GM23338 (cell line): ENCODE results near the gene KLHL26. TPM values are rescaled to one million over a fixed set of nuclear protein-coding genes. Genes with fewer than 3 reads are reported as not detected.

Experiments
- ATAC-seq: fragments of 200-7000 bp; cut with Tn5 transposase; 3 replicates; pipeline ENCODE4 v1.9.1; 2020
- DNase-seq: peaks from one replicate; pipeline ENCODE4 v3.0.0-alpha.2; 2015; ENCODE audit warnings: low spot score
- H2AFZ ChIP-seq: fragments of 200-600 bp; sonication (generic); 2 replicates; pipeline ENCODE4 v1.8.0; 2016; ENCODE audit warnings: antibody characterized with exemption, mild to moderate bottlenecking, moderate library complexity
- H3F3A ChIP-seq: fragments of 200-600 bp; sonication (generic); replicated peaks from 2 replicates; pipeline ENCODE4 v1.8.0; 2017; ENCODE audit warnings: antibody characterized with exemption, mixed run types, low read depth
- H3K27ac ChIP-seq: fragments of 200-600 bp; sonication (generic); 2 replicates; pipeline ENCODE4 v1.6.1; 2016; ENCODE audit warnings: low read depth
- H3K27me3 ChIP-seq: fragments of 200-600 bp; sonication (generic); 2 replicates; pipeline ENCODE4 v1.8.0; 2016; ENCODE audit warnings: mild to moderate bottlenecking, mixed run types, moderate library complexity; ENCODE audit not compliant: insufficient read depth
- H3K36me3 ChIP-seq: fragments of 200-600 bp; sonication (generic); 2 replicates; pipeline ENCODE4 v1.8.0; 2016; ENCODE audit warnings: mild to moderate bottlenecking; ENCODE audit not compliant: insufficient read depth
- H3K4me1 ChIP-seq: fragments of 200-600 bp; sonication (generic); 2 replicates; pipeline ENCODE4 v1.8.0; 2016; ENCODE audit warnings: mild to moderate bottlenecking, moderate library complexity; ENCODE audit not compliant: insufficient read depth
- H3K4me2 ChIP-seq: fragments of 200-600 bp; sonication (generic); 2 replicates; pipeline ENCODE4 v1.7.1; 2017; ENCODE audit warnings: mixed run types
- H3K4me3 ChIP-seq: fragments of 200-600 bp; sonication (generic); 2 replicates; pipeline ENCODE4 v1.6.1; 2016; ENCODE audit warnings: mixed run types
- H3K79me2 ChIP-seq: fragments of 200-600 bp; sonication (generic); replicated peaks from 2 replicates; pipeline ENCODE4 v1.8.0; 2017; ENCODE audit warnings: mild to moderate bottlenecking; ENCODE audit not compliant: insufficient read depth
- H3K9me2 ChIP-seq: fragments of 200-600 bp; sonication (generic); 2 replicates; pipeline ENCODE4 v1.8.0; 2017; ENCODE audit not compliant: insufficient read depth
- H4K20me1 ChIP-seq: fragments of 200-600 bp; sonication (generic); replicated peaks from 2 replicates; pipeline ENCODE4 v1.8.0; 2017; ENCODE audit warnings: mild to moderate bottlenecking; ENCODE audit not compliant: insufficient read depth
- H3K27ac Mint-ChIP-seq: 2 replicates; pipeline ENCODE4 v1.8.0; 2020; ENCODE audit warnings: inconsistent platforms, mild to moderate bottlenecking, moderate library complexity, mixed read lengths
- H3K27me3 Mint-ChIP-seq: 3 replicates; pipeline ENCODE4 v1.8.0; 2022; ENCODE audit warnings: low read depth, mild to moderate bottlenecking, moderate library complexity, mixed read lengths, inconsistent platforms; ENCODE audit not compliant: insufficient read depth, poor library complexity
- H3K36me3 Mint-ChIP-seq: 3 replicates; pipeline ENCODE4 v1.8.0; 2021; ENCODE audit warnings: low read depth, mild to moderate bottlenecking, inconsistent platforms, moderate library complexity, mixed read lengths
- H3K4me1 Mint-ChIP-seq: 3 replicates; pipeline ENCODE4 v1.8.0; 2020; ENCODE audit warnings: mild to moderate bottlenecking, inconsistent platforms, mixed read lengths
- H3K4me3 Mint-ChIP-seq: 3 replicates; pipeline ENCODE4 v1.8.0; 2021; ENCODE audit warnings: moderate library complexity, mild to moderate bottlenecking, inconsistent platforms, mixed read lengths
- H3K9me3 Mint-ChIP-seq: 3 replicates; pipeline ENCODE4 v1.8.0; 2020; ENCODE audit warnings: moderate library complexity, mild to moderate bottlenecking, inconsistent platforms, mixed read lengths
- CREB1 ChIP-seq: fragments of 250-450 bp; sonication (Bioruptor Pico); IDR thresholded peaks from 2 replicates; pipeline ENCODE4 v1.5.0; 2020; ENCODE audit warnings: low read depth, mild to moderate bottlenecking, moderate library complexity
- ETS1 ChIP-seq: IDR thresholded peaks from 2 replicates; pipeline ENCODE4 v1.6.1; 2016; ENCODE audit warnings: antibody characterized with exemption
- EZH2 ChIP-seq: fragments of 200-600 bp; sonication (generic); IDR thresholded peaks from one replicate; pipeline ENCODE4 v1.8.0; 2017; ENCODE audit warnings: antibody characterized with exemption, mild to moderate bottlenecking, low read depth; ENCODE audit not compliant: unreplicated experiment
- EZH2phosphoT487 ChIP-seq: fragments of 200-600 bp; sonication (generic); IDR thresholded peaks from one replicate; pipeline ENCODE4 v1.8.1; 2018; ENCODE audit warnings: antibody characterized with exemption; ENCODE audit not compliant: unreplicated experiment
- NANOG ChIP-seq: IDR thresholded peaks from 2 replicates; pipeline ENCODE4 v1.6.1; 2016; ENCODE audit warnings: antibody characterized with exemption, borderline replicate concordance
- REST ChIP-seq: IDR thresholded peaks from one replicate; pipeline ENCODE4 v1.6.1; 2018; ENCODE audit warnings: antibody characterized with exemption; ENCODE audit not compliant: unreplicated experiment
- STAT1 ChIP-seq: IDR thresholded peaks from one replicate; pipeline ENCODE4 v1.6.1; 2016; ENCODE audit warnings: antibody characterized with exemption; ENCODE audit not compliant: unreplicated experiment
- ZNF331 ChIP-seq: fragments of 250-450 bp; sonication (Bioruptor Pico); IDR thresholded peaks from 2 replicates; pipeline ENCODE4 v1.5.0; 2020; ENCODE audit warnings: low read depth, mild to moderate bottlenecking, moderate library complexity
- polyA plus RNA-seq: library from polyadenylated mRNA; unstranded; fragments of >200 nt; fragmentation: Nextera tagmentation; extraction: Ambion mirVana; gene quantifications from 2 replicates; pipeline ENCODE4 v1.2.1, GENCODE V29; 2016
- total RNA-seq: library from RNA; depleted of rRNA; stranded (reverse); fragments of >200 nt; shearing (Covaris generic); gene quantifications from 2 replicates; pipeline ENCODE4 v1.2.3, GENCODE V29; 2014

Gene KLHL26
- total and polyA plus RNA-seq, 2 experiments from 2014 or later = 3.6 to 11.2 TPM

- no peak for TF ChIP-seq REST
- TF ChIP-seq STAT1 = no peak
- peak; percentile 76 for TF ChIP-seq CREB1 (CRISPR knock-in tag)
- no peak for TF ChIP-seq EZH2phosphoT487
Measured at GRCh38 chr19:18612772-18613588, 23.8 kb upstream of the KLHL26 start, which contains the start of gene TMEM59L (continued).

GRCh38 chr19:18613589-18614234 lies 23.1 kb upstream of the KLHL26 start:
- Histone ChIP-seq H3K4me3 (peak overlapping the region; percentile 76), H3K9me2 (0 out of 2 replicates have a peak, but pooled peaks cover 6% of the 10 kb centered on the region), H2AFZ (no peak overlapping the region), H3K4me2 (peak overlapping the region; percentile 94), H3K36me3 (no peaks in the 10 kb centered on the region), H3F3A (peaks cover 17% of the 10 kb centered on the region; the same call in 1 of the 2 replicates), H3K27me3 (peaks cover 75% of the 10 kb centered on the region), H3K27ac (no peak overlapping the region), H3K79me2 (no peaks in the 10 kb centered on the region), H3K4me1 (peaks cover 42% of the 10 kb centered on the region), H4K20me1 (no peaks in the 10 kb centered on the region)
- TF ChIP-seq EZH2phosphoT487 (no peak), CREB1 (CRISPR knock-in tag) (no peak), EZH2 (peak; percentile 64)
- Mint-ChIP-seq H3K27ac (no peak overlapping the region), H3K4me1 (peaks cover 33% of the 10 kb centered on the region), H3K4me3 (peak overlapping the region; percentile 73), H3K36me3 (peaks cover 7% of the 10 kb centered on the region), H3K9me3 (peaks cover 7% of the 10 kb centered on the region; the same call in 2 of the 3 replicates), H3K27me3 (peaks cover 67% of the 10 kb centered on the region)
- ATAC-seq (peak; percentile 8), DNase-seq (peak; percentile 40)

GRCh38 chr19:18616023-18616422 lies 20.8 kb upstream of the KLHL26 start:
- H3K36me3 ChIP-seq = no peaks in the 10 kb centered on the region
- 0 out of 2 replicates have a peak, but pooled peaks cover 6% of the 10 kb centered on the region for H3K9me2 ChIP-seq
- Mint-ChIP-seq H3K27ac (no peak overlapping the region), H3K9me3 (peaks cover 7% of the 10 kb centered on the region; the same call in 2 of the 3 replicates), H3K4me1 (peaks cover 14% of the 10 kb centered on the region), H3K27me3 (peaks cover 46% of the 10 kb centered on the region), H3K4me3 (no peak overlapping the region), H3K36me3 (peaks cover 7% of the 10 kb centered on the region)
- no peak overlapping the region for H2AFZ ChIP-seq
- H3K27me3 ChIP-seq = peaks cover 52% of the 10 kb centered on the region
- peaks cover 20% of the 10 kb centered on the region; the same call in 1 of the 2 replicates for H3K4me1 ChIP-seq
- ATAC-seq (no peak), DNase-seq (no peak)
- no peak overlapping the region for H3K4me3 ChIP-seq
- peaks cover 3% of the 10 kb centered on the region; the same call in 1 of the 2 replicates for H3F3A ChIP-seq
- H3K27ac ChIP-seq = no peak overlapping the region
- no peak overlapping the region for H3K4me2 ChIP-seq
- H3K79me2 ChIP-seq = no peaks in the 10 kb centered on the region
- no peaks in the 10 kb centered on the region for H4K20me1 ChIP-seq
- no peak for TF ChIP-seq ZNF331
- TF ChIP-seq NANOG = no peak
- TF ChIP-seq ETS1 = no peak
- no peak for TF ChIP-seq EZH2
